NCI-H2196 treated with DMSO at 0.1 percent for 48 hours (cell line): Measurements from ENCODE around the gene RUNX1.
A peak's percentile ranks its signal among the peaks of the same experiment; 100 is the strongest.

Experiments
- DNase-seq: peaks from one replicate; lab custom pipeline; 2025; ENCODE audit not compliant: unreplicated experiment; lab: John Stamatoyannopoulos, UW

RUNX1 gene

DNA sequence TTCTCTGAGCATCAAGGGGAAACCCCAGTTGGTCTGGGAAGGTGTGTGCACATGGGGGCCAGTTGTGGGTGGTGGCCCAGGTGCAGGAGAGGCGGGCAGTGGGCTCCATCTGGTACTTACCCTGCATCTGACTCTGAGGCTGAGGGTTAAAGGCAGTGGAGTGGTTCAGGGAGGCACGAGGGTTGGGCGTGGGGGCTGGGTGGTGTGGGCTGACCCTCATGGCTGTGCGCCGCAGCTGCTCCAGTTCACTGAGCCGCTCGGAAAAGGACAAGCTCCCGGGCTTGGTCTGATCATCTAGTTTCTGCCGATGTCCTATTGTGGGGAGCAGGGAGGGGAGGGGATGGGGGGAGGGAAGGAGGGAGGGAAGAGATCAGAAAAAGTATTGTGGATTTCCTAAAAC is 214.8 kb downstream of the RUNX1 start:
- DNase-seq = no peak

DNA sequence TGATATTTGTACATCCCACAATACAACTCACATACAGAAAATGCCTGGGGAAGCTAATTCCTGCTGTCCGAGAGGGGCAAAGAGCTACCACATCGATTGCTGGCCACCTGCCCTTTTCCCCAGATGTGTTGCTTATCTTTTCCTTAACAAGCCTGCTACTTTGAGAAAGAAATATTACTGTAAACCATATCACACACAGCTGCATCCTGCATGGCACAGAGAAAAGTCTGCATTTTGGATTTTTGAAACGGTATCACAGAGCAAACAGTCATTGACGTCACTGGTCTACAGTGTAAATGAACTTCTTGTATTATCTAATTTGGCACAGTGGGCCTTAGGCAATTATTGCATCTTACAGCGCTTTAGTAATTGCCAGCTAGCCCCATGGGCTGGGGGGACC is 215.6 kb downstream of the RUNX1 start:
- DNase-seq = no peak

GRCh38 chr21:34830386-34831170 is 218.5 kb downstream of the RUNX1 start:
- DNase-seq = no peak

GRCh38 chr21:34827445-34828235 is 221.5 kb downstream of the RUNX1 start:
- no peak for DNase-seq

DNA sequence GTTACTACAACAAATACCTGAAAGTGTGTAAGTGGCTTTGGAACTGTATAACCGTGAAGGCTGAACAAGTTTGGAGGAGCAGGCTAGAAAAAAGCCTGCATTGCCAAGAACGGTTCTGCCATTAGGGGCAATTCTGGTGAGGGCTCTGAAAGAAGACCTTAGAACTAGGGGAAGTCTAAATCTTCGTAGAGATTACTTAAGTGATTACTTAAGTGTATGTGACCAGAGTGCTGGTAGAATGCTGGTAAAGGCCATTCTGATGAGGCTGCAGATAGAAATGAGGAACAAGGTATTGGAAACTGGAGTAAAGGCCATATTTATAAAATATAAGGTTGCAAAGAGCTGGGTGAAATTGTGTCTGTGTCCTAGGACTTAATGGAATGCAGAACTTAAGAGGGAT is 222.3 kb downstream of the RUNX1 start:
- no peak for DNase-seq

DNA sequence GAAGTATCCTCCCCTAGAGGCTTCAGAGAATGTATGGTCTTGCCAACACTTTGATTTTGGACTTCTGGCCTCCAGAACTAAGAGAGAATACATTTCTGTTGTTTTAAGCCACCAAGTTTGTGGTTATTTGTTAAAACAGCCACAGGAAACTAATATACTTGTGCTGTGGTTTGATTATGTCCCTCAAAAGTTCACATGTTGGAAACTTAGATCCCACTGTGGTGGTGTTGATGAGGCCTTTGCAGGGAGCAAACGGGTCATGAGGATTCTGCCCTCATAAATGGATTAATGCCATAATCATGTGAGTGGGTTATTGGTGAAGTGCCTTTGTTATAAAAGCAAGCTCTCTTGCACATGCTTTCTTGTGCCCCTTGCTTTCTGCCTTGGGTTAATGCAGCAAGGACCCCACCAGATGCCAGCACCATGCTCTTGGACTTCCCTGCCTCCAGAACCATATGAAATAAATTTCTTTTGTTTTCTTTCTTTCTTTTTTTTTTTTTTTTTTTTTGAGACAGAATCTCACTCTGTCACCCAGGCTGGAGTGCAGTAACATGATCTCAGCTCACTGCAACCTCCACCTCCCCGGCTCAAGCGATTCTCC is 223.1 kb downstream of the RUNX1 start:
- no peak for DNase-seq

- DNase-seq = no peak
These were observed 224.0 kb downstream of the RUNX1 start for GRCh38 chr21:34825101-34825500.

DNA sequence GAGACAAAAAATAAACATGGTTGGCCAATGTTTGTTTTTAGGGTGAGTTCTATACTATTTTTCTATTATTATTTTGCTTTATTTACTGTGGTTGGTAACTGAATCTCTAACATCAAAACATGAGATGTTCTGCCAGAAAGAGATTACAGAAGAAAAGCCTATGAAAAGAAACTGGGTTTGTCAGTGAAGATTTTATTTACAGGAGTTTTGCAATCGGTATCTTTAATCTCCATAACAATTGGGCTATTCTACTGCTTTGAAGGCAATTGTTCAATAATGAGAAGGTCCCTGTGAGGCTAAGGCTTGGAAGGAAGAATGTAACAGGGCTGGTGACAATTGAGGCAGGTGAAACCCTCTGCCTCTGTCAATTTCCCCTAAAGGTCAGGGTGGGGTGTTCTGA is 224.8 kb downstream of the RUNX1 start:
- no peak for DNase-seq

DNA sequence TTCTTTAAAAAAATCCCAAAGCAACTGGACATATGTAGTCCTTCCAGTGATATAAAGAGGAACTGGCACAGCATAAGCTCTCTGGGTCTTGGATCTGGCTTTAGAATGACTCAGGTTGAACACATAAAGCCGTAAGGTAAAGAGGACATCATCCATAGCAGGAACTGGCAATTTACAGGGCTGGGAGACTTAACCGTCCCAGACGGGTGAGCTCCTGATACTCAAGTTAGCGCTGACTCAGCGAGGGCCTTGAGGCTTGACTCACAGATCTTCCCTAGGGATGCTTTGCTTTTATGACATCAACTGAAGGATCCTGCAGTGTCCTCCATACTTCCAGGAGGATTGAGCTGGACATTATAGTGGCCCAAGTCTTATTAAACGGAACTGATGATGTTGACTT is 226.2 kb downstream of the RUNX1 start:
- no peak for DNase-seq

DNA sequence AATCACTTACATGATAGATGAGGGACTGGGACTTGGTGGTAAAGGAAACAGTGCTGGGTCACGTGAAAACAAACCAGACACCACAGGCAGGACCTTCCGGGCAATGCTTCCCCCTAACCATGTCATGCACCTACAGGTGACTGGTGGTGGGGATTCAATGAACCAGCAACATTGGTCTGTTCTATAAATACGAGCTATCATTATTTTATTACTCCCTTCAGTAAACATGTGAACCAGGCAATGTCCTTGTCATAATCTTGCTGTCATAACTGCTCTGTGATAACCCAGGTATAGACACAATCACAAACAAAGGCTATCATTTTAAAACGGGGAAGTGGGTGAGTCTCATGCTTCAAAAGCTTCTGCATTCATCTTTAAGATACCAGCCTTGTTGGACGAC is 226.9 kb downstream of the RUNX1 start:
- no peak for DNase-seq

GRCh38 chr21:34821717-34822116 is 227.4 kb downstream of the RUNX1 start:
- DNase-seq = no peak

- no peak for DNase-seq
These were observed 229.1 kb downstream of the RUNX1 start for GRCh38 chr21:34820051-34820450.

GRCh38 chr21:34819357-34819999 is 229.6 kb downstream of the RUNX1 start:
- no peak for DNase-seq

DNA sequence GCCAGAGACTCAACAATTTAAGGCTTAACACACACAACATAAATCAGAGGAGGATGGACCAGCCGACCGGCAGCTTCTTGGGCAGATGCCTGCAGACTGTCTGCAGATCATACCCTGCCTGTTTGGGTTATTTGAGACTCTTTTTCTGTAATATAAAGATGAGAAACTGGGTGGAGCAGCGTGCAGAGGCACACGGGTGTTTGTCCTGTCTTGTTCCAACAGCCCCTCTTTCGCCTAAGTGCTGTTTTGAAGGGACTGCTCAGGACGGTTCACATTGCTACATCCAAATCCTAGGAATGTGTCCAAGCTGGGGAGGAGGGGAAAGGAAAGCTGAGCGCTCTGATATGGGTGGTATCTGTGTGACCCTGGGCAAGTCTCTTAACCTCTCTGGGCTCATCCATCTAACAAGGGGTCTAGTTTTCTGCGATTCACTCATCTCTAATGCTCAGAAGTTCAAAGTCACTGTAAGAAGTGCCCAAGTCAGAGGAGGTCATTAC is 230.4 kb downstream of the RUNX1 start:
- DNase-seq = no peak

GRCh38 chr21:34817821-34818661 is 231.1 kb downstream of the RUNX1 start:
- DNase-seq = peak; percentile 74

- no peak for DNase-seq
These were observed 233.0 kb downstream of the RUNX1 start for GRCh38 chr21:34815831-34816705.

- no peak for DNase-seq
These were observed 234.6 kb downstream of the RUNX1 start for GRCh38 chr21:34814529-34814951.

DNA sequence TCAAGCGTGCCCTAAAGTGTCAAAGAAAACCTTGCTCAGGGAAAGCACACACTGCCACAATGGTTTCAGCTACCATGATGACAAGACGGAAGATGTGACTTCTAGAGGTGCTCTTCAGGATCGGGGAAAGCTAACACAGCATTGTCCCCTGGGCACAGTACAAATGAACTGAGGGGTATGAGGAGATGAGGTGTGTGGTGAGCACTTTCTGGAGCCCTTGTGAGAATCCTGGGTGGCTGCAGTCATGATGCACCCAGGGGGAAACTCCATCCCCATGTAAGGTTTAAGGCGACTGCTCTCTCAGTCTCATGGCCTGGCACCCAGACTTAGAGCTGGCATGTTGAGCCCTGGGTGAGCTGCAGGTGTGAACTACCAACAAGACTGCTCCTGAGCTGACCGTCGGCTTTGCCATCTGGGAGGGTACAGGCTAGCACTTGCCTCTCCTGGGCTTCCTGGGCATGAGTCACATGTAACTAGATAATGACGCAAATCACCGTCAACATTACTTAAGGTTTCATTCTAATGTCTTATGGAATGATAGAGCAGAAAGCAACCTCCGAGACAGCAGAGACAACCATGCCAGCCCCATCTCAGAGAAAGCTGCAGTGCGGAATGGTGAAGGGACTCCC is 235.7 kb downstream of the RUNX1 start:
- no peak for DNase-seq
